HG03571 (cell line): ENCODE results near the gene NOP58.
A peak's percentile ranks its signal among the peaks of the same experiment; 100 is the strongest.
"Not testable (repeated sequence)": the region's sequence is repeated elsewhere in the genome, so short reads cannot be mapped to it uniquely, and the experiment has no call there.

ENCODE experiments used
- ATAC-seq: cut with Tn5 transposase; IDR thresholded peaks from one replicate; pipeline ENCODE4 v1.9.1; 2021; ENCODE audit not compliant: unreplicated experiment

The NOP58 gene, protein sequence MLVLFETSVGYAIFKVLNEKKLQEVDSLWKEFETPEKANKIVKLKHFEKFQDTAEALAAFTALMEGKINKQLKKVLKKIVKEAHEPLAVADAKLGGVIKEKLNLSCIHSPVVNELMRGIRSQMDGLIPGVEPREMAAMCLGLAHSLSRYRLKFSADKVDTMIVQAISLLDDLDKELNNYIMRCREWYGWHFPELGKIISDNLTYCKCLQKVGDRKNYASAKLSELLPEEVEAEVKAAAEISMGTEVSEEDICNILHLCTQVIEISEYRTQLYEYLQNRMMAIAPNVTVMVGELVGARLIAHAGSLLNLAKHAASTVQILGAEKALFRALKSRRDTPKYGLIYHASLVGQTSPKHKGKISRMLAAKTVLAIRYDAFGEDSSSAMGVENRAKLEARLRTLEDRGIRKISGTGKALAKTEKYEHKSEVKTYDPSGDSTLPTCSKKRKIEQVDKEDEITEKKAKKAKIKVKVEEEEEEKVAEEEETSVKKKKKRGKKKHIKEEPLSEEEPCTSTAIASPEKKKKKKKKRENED

GRCh38 chr2:202265467-202266277 lies at the start of gene NOP58:
NOP58 (plus strand) TSS chr2:202265763; CDS start chr2:202265942, 179 bp downstream.
- ATAC-seq, result peak; percentile 86

- ATAC-seq, result no peak
Measured at GRCh38 chr2:202221873-202222272, 43.7 kb upstream of the NOP58 start.

GRCh38 chr2:202237787-202238233 lies 27.8 kb upstream of the NOP58 start:
- peak; percentile 31 for ATAC-seq

- ATAC-seq, result peak; percentile 94
Measured at GRCh38 chr2:202238234-202239197, 27.0 kb upstream of the NOP58 start, which contains the start of gene SUMO1. SUMO1 (minus strand) TSS chr2:202238597; CDS start chr2:202238451, 146 bp downstream.

DNA sequence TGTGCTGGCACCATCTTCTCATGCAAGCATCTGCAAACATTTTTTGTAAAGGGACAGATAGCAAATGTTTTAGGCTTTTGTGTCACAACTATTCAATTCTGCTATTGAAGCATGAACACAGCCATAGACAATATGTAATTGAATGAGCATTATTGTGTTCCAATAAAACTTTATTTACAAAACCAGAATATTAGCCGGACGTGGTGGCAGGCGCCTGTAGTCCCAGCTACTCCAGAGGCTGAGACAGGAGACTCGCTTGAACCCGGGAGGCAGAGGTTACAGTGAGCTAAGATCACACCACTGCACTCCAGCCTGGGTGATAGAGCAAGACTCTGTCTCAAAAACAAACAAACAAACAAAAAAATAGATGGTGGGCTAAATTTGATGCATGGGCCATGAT lies 17.9 kb upstream of the NOP58 start:
- not testable (repeated sequence) for ATAC-seq

DNA sequence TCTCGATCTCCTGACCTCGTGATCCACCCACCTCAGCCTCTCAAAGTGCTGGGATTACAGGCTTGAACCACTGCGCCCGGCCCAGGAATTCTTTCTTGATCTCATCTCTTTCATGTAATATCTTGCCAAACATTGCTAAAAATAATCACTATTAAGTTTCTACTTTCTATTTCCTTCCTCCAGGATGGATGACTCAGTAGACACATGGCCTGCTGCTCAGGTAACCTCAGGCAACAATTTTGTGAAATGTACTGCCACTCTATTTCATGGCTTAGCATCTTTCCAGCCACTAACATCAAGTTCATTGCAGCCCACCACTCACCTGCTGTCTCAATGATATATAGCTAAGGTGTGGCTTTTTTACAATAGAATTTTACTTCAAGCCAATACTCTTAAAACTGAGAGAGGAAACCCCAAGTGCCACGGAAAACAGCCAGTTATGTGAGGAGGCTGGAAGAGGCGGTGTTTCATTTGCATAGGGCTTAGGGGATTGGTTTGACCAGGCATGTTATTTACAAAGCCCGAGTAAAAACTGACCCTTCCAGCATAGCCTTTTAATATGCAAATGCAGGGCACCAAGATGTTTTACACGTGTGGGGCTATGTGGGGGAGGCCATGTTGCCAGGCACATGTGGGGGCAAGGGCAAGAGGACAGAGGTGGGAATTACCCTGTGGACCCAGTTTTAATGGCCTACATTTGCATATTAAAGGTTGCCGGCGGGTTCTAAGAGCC lies 15.9 kb upstream of the NOP58 start:
- ATAC-seq, result no peak

- ATAC-seq, result no peak
Measured at GRCh38 chr2:202251494-202251893, 14.1 kb upstream of the NOP58 start.

DNA sequence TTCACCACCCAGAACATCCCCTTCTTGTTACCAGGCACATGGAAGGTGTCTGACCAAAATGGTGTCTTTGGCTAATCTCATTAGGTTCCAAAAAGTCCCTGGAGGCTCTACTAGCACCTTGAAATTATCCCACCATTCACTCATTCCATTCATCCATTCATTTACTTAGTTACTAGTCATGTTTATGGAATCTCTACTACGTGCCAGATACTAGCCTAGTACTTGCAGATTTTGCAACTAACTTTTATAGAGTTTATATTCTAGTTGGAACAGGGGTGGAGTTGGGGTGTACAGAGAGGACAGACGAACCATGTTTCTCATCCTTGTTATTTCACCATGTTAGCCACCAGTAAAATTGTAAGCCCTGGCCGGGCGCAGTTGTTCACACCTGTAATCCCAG lies 4.0 kb upstream of the NOP58 start:
- no peak for ATAC-seq

DNA sequence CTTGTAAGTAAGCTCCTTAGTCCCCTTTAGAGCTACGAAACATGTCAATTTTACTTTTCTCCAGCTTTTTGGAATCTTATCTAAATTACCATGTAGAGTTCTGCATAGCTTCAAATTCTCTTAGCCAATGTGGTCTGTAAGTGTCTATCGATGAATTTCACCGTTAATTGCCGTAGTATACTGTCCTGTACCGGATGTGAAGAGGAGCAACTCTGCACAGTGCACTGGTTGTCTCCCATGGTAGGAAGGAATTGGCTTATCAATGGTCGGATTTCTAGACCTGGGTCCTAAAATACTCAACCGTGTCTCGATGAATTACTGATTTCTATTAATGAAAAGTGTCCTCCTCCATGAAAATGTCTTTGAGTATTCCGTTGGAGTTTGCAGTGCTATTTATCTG lies 1.9 kb downstream of the NOP58 start:
- ATAC-seq, result no peak

GRCh38 chr2:202269585-202269984 lies 4.0 kb downstream of the NOP58 start:
- no peak for ATAC-seq

- ATAC-seq, result no peak
Measured at GRCh38 chr2:202270487-202270886, 4.9 kb downstream of the NOP58 start.

DNA sequence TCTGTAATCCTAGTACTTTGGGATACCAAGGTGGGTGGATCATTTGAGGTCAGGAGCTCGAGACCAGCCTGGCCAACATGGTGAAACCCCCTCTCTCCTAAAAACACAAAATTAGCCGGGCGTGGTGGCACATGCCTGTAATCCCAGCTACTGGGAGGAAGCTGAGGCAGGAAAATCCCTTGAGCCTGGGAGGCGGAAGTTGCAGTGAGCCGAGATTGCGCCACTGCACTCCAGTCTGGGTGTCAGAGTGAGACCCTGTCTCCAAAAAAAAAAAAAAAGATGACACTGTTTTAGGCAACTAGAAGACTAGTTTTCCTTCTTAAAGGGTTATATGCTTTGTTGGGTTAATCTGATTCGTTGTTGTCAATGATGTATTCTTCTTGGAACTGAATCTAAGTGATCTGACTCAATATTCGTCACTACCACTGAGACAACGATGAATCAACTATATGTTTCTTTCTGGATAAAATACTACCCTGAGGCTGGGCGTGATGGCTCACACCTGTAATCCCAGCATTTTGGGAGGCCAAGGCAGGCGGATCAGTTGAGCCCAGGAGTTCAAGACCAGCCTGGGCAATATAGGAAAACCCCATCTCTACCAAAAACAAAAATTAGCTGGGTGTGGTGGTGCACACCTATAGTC lies 10.6 kb downstream of the NOP58 start:
- ATAC-seq, result not testable (repeated sequence)

- ATAC-seq, result no peak
Measured at GRCh38 chr2:202278036-202278760, 12.6 kb downstream of the NOP58 start.

GRCh38 chr2:202278944-202279343 lies 13.4 kb downstream of the NOP58 start:
- ATAC-seq, result no peak

- no peak for ATAC-seq
Measured at GRCh38 chr2:202286595-202286994, 21.0 kb downstream of the NOP58 start.

GRCh38 chr2:202289394-202290204 lies 24.0 kb downstream of the NOP58 start:
- ATAC-seq, result no peak

GRCh38 chr2:202290316-202290715 lies 24.8 kb downstream of the NOP58 start:
- no peak for ATAC-seq

DNA sequence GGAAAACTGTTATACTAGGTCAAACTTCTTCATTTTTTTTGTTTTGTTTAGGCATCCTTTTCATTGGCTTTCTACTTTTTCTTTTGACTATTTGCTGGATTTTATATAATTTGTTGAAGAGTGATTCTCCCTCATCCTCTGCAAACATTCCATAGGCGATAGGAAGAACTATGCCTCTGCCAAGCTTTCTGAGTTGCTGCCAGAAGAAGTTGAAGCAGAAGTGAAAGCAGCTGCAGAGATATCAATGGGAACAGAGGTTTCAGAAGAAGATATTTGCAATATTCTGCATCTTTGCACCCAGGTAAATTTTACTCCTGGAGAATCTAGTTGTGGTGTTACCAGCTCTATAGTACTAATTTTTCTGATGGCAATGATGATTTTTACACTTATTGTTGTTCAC lies 25.4 kb downstream of the NOP58 start:
- no peak for ATAC-seq
